Measurements from ENCODE around the gene DBX1. TPM values are rescaled to one million over a fixed set of nuclear protein-coding genes. Genes with fewer than 3 reads are reported as not detected.
"Not testable (repeated sequence)": the region's sequence is repeated elsewhere in the genome, so short reads cannot be mapped to it uniquely, and the experiment has no call there.

Gene DBX1
- total RNA-seq, 2 donors from 2014 or later: not detected

DNA sequence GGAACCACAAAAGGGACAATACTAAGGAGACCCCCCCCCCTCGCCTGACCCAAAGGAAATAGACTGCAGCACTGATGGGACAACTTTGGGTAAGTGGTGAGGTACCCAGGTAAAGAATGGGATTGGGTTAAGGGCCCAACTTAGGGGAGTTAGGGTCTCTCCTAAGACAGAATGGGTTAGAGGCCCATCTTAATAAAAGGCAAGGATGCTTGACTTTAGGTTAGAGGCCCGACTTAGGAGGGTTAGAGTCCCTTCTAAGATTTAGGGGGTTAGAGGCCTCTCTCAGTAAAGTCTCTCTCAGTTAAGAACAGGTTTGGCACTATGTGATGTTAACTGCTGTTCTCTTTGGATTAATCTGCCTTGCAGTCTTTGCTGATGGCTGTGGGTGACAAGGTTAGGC lies 41.0 kb upstream of the DBX1 start:
- no peaks in the 10 kb centered on the region for H3K36me3 ChIP-seq (ENCODE audit: control insufficient read depth, insufficient read depth, low read length)
- TF ChIP-seq, protein P1, sequence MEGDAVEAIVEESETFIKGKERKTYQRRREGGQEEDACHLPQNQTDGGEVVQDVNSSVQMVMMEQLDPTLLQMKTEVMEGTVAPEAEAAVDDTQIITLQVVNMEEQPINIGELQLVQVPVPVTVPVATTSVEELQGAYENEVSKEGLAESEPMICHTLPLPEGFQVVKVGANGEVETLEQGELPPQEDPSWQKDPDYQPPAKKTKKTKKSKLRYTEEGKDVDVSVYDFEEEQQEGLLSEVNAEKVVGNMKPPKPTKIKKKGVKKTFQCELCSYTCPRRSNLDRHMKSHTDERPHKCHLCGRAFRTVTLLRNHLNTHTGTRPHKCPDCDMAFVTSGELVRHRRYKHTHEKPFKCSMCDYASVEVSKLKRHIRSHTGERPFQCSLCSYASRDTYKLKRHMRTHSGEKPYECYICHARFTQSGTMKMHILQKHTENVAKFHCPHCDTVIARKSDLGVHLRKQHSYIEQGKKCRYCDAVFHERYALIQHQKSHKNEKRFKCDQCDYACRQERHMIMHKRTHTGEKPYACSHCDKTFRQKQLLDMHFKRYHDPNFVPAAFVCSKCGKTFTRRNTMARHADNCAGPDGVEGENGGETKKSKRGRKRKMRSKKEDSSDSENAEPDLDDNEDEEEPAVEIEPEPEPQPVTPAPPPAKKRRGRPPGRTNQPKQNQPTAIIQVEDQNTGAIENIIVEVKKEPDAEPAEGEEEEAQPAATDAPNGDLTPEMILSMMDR (conservative IDR thresholded peaks at IDR 0.05): no peak
- H3K27me3 ChIP-seq (ENCODE audit: control insufficient read depth, insufficient read depth, low read length, poor library complexity, severe bottlenecking): peaks cover 20% of the 10 kb centered on the region
- WGBS, 2 experiments (ENCODE audit: insufficient coverage in 1 of 2, insufficient read length in 1 of 2): 68% methylated on average over 2 of the region's 2 CpGs; no CpG with 5 or more reads in 1 of the 2 experiments
- peaks cover 74% of the 10 kb centered on the region for H3K27me3 Mint-ChIP-seq (ENCODE audit: insufficient read depth)
- H3K4me1 ChIP-seq (ENCODE audit: control insufficient read depth, insufficient read depth, low read length): no peaks in the 10 kb centered on the region
- peaks cover 3% of the 10 kb centered on the region for H3K4me1 Mint-ChIP-seq
- H3K9me3 Mint-ChIP-seq: peaks cover 5% of the 10 kb centered on the region
- no peak for DNase-seq
- H3K36me3 Mint-ChIP-seq (ENCODE audit: low read depth): no peaks in the 10 kb centered on the region
- peaks cover 7% of the 10 kb centered on the region for H3K9me3 ChIP-seq (ENCODE audit: control insufficient read depth, low read length)
- H3K4me3 ChIP-seq (ENCODE audit: low read length): no peak overlapping the region
- no peak overlapping the region for H3K4me3 Mint-ChIP-seq
- no peak overlapping the region for H3K9ac ChIP-seq (ENCODE audit: extremely low read depth, low read length, poor library complexity, severe bottlenecking)
- no peak overlapping the region for H3K27ac ChIP-seq (ENCODE audit: low read depth, low read length)
- H3K27ac Mint-ChIP-seq: no peak overlapping the region

DNA sequence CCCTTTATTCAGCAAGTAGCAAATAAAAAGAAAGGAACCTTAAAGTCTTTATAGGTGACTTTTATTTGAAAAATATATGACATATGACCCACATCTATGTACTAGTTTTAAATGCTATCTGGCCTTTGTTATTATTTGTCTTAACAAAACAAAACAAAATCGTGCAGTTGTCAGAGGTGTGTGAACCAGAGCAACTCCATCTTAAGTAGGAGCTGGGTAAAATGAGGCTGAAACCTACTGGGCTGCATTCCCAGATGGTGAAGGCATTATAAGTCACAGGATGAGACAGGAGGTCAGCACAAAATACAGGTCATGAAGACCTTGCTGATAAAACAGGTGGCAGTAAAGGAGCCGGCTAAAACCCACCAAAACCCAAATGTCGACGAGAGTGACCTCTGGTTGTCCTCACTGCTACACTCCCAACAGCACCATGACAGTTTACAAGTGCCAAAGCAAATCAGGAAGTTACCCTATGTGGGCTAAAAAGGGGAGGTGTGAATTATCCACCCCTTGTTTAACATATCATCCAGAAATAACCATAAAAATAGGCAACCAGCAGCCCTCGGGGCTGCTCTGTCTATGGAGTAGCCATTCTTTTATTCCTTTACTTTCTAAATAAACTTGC lies 40.2 kb upstream of the DBX1 start:
- WGBS, 2 experiments (ENCODE audit: insufficient coverage in 1 of 2, insufficient read length in 1 of 2): 50 to 56% methylated on average over 1 to 5 of the region's 5 CpGs
- not testable (repeated sequence) for H3K4me3 Mint-ChIP-seq; H3K27ac Mint-ChIP-seq; H3K4me3 ChIP-seq (ENCODE audit: low read length); DNase-seq; H3K9me3 ChIP-seq (ENCODE audit: control insufficient read depth, low read length); H3K9ac ChIP-seq (ENCODE audit: extremely low read depth, low read length, poor library complexity, severe bottlenecking); H3K4me1 ChIP-seq (ENCODE audit: control insufficient read depth, insufficient read depth, low read length); H3K4me1 Mint-ChIP-seq; H3K27ac ChIP-seq (ENCODE audit: low read depth, low read length); H3K36me3 Mint-ChIP-seq (ENCODE audit: low read depth); H3K9me3 Mint-ChIP-seq; H3K36me3 ChIP-seq (ENCODE audit: control insufficient read depth, insufficient read depth, low read length)
- H3K27me3 ChIP-seq (ENCODE audit: control insufficient read depth, insufficient read depth, low read length, poor library complexity, severe bottlenecking): peaks cover 17% of the 10 kb centered on the region
- H3K27me3 Mint-ChIP-seq (ENCODE audit: insufficient read depth): peaks cover 67% of the 10 kb centered on the region

DNA sequence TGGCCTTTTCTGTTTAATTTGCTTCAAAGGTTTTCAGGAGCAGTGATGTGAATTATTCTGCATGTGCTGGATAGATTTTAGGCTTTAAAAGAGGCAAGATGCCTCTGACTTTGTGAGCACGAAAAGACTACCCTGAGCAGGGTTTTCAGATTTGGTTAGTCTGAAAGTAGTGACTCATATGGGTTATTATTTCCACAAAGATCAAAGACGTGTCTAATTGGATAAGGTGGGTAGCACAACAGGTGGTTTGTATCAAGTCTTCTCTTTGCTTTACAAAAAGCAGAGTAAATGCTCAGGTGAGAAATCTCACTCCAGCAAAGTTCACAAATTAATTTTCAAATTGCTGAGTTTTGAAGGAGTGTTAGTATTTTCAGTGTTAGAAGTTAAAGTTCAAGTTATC lies 37.6 kb upstream of the DBX1 start:
- no peaks in the 10 kb centered on the region for H3K4me1 ChIP-seq (ENCODE audit: control insufficient read depth, insufficient read depth, low read length)
- no peaks in the 10 kb centered on the region for H3K9me3 Mint-ChIP-seq
- H3K4me3 Mint-ChIP-seq: no peak overlapping the region
- H3K27me3 ChIP-seq (ENCODE audit: control insufficient read depth, insufficient read depth, low read length, poor library complexity, severe bottlenecking): peaks cover 16% of the 10 kb centered on the region
- H3K9me3 ChIP-seq (ENCODE audit: control insufficient read depth, low read length): no peaks in the 10 kb centered on the region
- H3K36me3 ChIP-seq (ENCODE audit: control insufficient read depth, insufficient read depth, low read length): no peaks in the 10 kb centered on the region
- TF ChIP-seq, protein P1 (conservative IDR thresholded peaks at IDR 0.05): no peak
- no peaks in the 10 kb centered on the region for H3K36me3 Mint-ChIP-seq (ENCODE audit: low read depth)
- no peak overlapping the region for H3K27ac Mint-ChIP-seq
- DNase-seq: no peak
- H3K4me1 Mint-ChIP-seq: peaks cover 3% of the 10 kb centered on the region
- H3K4me3 ChIP-seq (ENCODE audit: low read length): no peak overlapping the region
- H3K27ac ChIP-seq (ENCODE audit: low read depth, low read length): no peak overlapping the region
- 44 to 64% methylated on average over 1 to 2 of the region's 2 CpGs for WGBS, 2 experiments (ENCODE audit: insufficient coverage in 1 of 2, insufficient read length in 1 of 2)
- H3K27me3 Mint-ChIP-seq (ENCODE audit: insufficient read depth): peaks cover 55% of the 10 kb centered on the region
- H3K9ac ChIP-seq (ENCODE audit: extremely low read depth, low read length, poor library complexity, severe bottlenecking): no peak overlapping the region

DNA sequence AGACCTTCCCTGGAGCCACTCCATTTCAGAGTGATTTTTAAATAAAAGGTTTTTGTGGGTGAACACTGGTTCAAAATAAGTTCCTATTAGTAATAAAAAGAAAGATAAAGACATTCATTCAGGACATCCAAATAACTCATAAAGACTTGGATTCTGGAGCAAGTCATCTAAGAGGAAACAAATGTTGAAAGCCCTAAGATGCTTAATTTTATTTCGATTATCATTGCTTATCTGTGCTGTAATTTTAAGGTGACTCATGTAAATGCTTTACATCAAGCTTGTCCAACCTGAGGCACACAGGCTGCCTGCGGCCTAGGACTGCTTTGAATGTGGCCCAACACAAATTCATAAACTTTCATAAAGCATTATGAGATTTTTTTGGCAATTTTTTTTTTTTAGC lies 34.2 kb upstream of the DBX1 start:
- Histone ChIP-seq H3K27me3 (ENCODE audit: control insufficient read depth, insufficient read depth, low read length, poor library complexity, severe bottlenecking) (peaks cover 12% of the 10 kb centered on the region), H3K4me3 (ENCODE audit: low read length) (no peak overlapping the region), H3K36me3 (ENCODE audit: control insufficient read depth, insufficient read depth, low read length) (no peaks in the 10 kb centered on the region), H3K9ac (ENCODE audit: extremely low read depth, low read length, poor library complexity, severe bottlenecking) (no peak overlapping the region), H3K4me1 (ENCODE audit: control insufficient read depth, insufficient read depth, low read length) (no peaks in the 10 kb centered on the region), H3K9me3 (ENCODE audit: control insufficient read depth, low read length) (no peaks in the 10 kb centered on the region), H3K27ac (ENCODE audit: low read depth, low read length) (no peak overlapping the region)
- DNase-seq: no peak
- whole genome bisulfite sequencing, 2 experiments (ENCODE audit: insufficient coverage in 1 of 2, insufficient read length in 1 of 2): 91 to 94% methylated on average over 2 of the region's 2 CpGs
- H3K4me1 Mint-ChIP-seq: peaks cover 3% of the 10 kb centered on the region
- no peak overlapping the region for H3K27ac Mint-ChIP-seq
- H3K27me3 Mint-ChIP-seq (ENCODE audit: insufficient read depth): peaks cover 38% of the 10 kb centered on the region
- H3K4me3 Mint-ChIP-seq: no peak overlapping the region
- H3K9me3 Mint-ChIP-seq: no peaks in the 10 kb centered on the region
- TF ChIP-seq, protein P1 (conservative IDR thresholded peaks at IDR 0.05): no peak
- no peaks in the 10 kb centered on the region for H3K36me3 Mint-ChIP-seq (ENCODE audit: low read depth)
